Body of pancreas (tissue), 4 donors: Measurements from ENCODE around the gene COPG2. TPM values are rescaled to one million over a fixed set of nuclear protein-coding genes. Genes with fewer than 3 reads are reported as not detected.
"Not testable (repeated sequence)": the region's sequence is repeated elsewhere in the genome, so short reads cannot be mapped to it uniquely, and the experiment has no call there.

Experiments
- ATAC-seq: fragments of 150-250 bp; one replicate; pipeline ENCODE4 v1.9.1; 2016
- DNase-seq, 4 donors: peaks; one replicate each; pipeline ENCODE4 v3.0.0-alpha.2; 2019
- H3K27ac ChIP-seq, 4 donors: fragments of 200-600 bp; sonication (generic); 1 replicate in 3 of 4; 2 replicates in 1 of 4; pipeline versions ENCODE4 v1.5.1 to v1.6.1; 2016 to 2019; ENCODE audit warnings: mild to moderate bottlenecking in 1 of 4, mixed read lengths in 1 of 4, moderate library complexity in 1 of 4
- H3K27me3 ChIP-seq, 2 donors: fragments of 200-600 bp; sonication (generic); one replicate each; pipeline ENCODE4 v1.6.0; 2016; ENCODE audit warnings: mild to moderate bottlenecking in 1 of 2
- H3K36me3 ChIP-seq, 2 donors: fragments of 200-600 bp; sonication (generic); replicated peaks in 1 of 2; 2 replicates each; pipeline ENCODE4 v1.5.1; 2016; ENCODE audit warnings: low read depth in 2 of 2; ENCODE audit not compliant: insufficient read depth in 1 of 2
- H3K4me1 ChIP-seq: fragments of 200-600 bp; sonication (generic); one replicate; pipeline ENCODE4 v1.6.0; 2016
- H3K4me3 ChIP-seq, 2 donors: fragments of 200-600 bp; sonication (generic); 1 replicate in 1 of 2; 2 replicates in 1 of 2; pipeline ENCODE4 v1.5.1; 2016 to 2019
- H3K9me3 ChIP-seq, 3 donors: fragments of 200-600 bp; sonication (generic); 1 replicate in 2 of 3; 2 replicates in 1 of 3; pipeline ENCODE4 v1.5.1; 2016
- CTCF ChIP-seq, 7 experiments: fragments of 450-650 bp in 4 of 7; fragments of 200-600 bp in 3 of 7; sonication (generic) in 3 of 7; IDR thresholded peaks; one replicate each; pipeline ENCODE4 v1.5.1; 2016 to 2019; ENCODE audit warnings: antibody characterized with exemption in 7 of 7
- POLR2A ChIP-seq, 3 donors: fragments of 450-650 bp; IDR thresholded peaks; one replicate each; pipeline ENCODE4 v1.6.1; 2016; ENCODE audit warnings: antibody characterized with exemption in 3 of 3, mild to moderate bottlenecking in 2 of 3
- WGBS, 2 donors: methylation state at CpG; one replicate each; pipeline ENCODE4 v1.1.5; 2017; 5-methylcytosine and 5-hydroxymethylcytosine counted together
- intact Hi-C: fragments of 100-400 bp; cut with DNase I; formaldehyde crosslinking; loops from one replicate; pipeline ENCODE4 v1.15.1; 2023
- total RNA-seq, 2 donors: library from RNA; depleted of rRNA; stranded (reverse); fragments of >200 nt; gene quantifications; one replicate each; pipeline ENCODE4 v1.1.0, GENCODE V29; 2016

Gene COPG2
- total RNA-seq, 2 donors from 2014 or later, result 12.5 to 14.5 TPM

- no peak for ATAC-seq
- H3K9me3 ChIP-seq, result no peaks in the 10 kb centered on the region
- 84 to 94% methylated on average over 4 of the region's 4 CpGs for WGBS, 2 donors
- TF ChIP-seq CTCF (IDR thresholded peaks at IDR 0.05) (no peak), POLR2A (IDR thresholded peaks at IDR 0.05) (no peak)
- H3K27me3 ChIP-seq, result no peaks in the 10 kb centered on the region
- no peak overlapping the region for H3K27ac ChIP-seq
- no peaks in the 10 kb centered on the region for H3K36me3 ChIP-seq
- no peaks in the 10 kb centered on the region for H3K4me1 ChIP-seq
- intact Hi-C loops, result no loop called here
- H3K4me3 ChIP-seq, result no peak overlapping the region
- no peak for DNase-seq
Measured at GRCh38 chr7:130627775-130628174, 40.8 kb downstream of the COPG2 start.

GRCh38 chr7:130622866-130623265 lies 45.7 kb downstream of the COPG2 start:
- DNase-seq (no peak), ATAC-seq (no peak)
- Histone ChIP-seq H3K27me3 (no peaks in the 10 kb centered on the region), H3K4me1 (no peaks in the 10 kb centered on the region), H3K36me3 (no peaks in the 10 kb centered on the region), H3K27ac (no peak overlapping the region), H3K9me3 (no peaks in the 10 kb centered on the region), H3K4me3 (no peak overlapping the region)
- intact Hi-C loops, result no loop called here
- TF ChIP-seq CTCF (IDR thresholded peaks at IDR 0.05) (no peak), POLR2A (IDR thresholded peaks at IDR 0.05) (no peak)
- 70 to 96% methylated on average over 2 of the region's 2 CpGs for WGBS, 2 donors

- TF ChIP-seq CTCF (IDR thresholded peaks at IDR 0.05) (no peak), POLR2A (IDR thresholded peaks at IDR 0.05) (no peak)
- DNase-seq, result no peak
- Histone ChIP-seq H3K4me1 (no peaks in the 10 kb centered on the region), H3K36me3 (peaks cover 0 to 6% of the 10 kb centered on the region in 2 donors), H3K27ac (no peak overlapping the region), H3K4me3 (no peak overlapping the region), H3K9me3 (no peaks in the 10 kb centered on the region), H3K27me3 (no peaks in the 10 kb centered on the region)
- intact Hi-C loops, result no loop called here
- ATAC-seq, result no peak
- 90 to 94% methylated on average over 2 of the region's 2 CpGs for WGBS, 2 donors
Measured at GRCh38 chr7:130615583-130615982, 53.0 kb downstream of the COPG2 start.

- no peaks in the 10 kb centered on the region for H3K27me3 ChIP-seq
- H3K9me3 ChIP-seq, result no peaks in the 10 kb centered on the region
- ATAC-seq, result no peak
- no peak for DNase-seq
- WGBS, 2 donors, result 90 to 91% methylated on average over 1 of the region's 1 CpG
- TF ChIP-seq CTCF (IDR thresholded peaks at IDR 0.05) (no peak), POLR2A (IDR thresholded peaks at IDR 0.05) (no peak)
- intact Hi-C loops, result no loop called here
- H3K4me1 ChIP-seq, result no peaks in the 10 kb centered on the region
- H3K4me3 ChIP-seq, result no peak overlapping the region
- H3K36me3 ChIP-seq, result peaks cover 0 to 6% of the 10 kb centered on the region in 2 donors
- no peak overlapping the region for H3K27ac ChIP-seq
Measured at GRCh38 chr7:130614449-130614848, 54.1 kb downstream of the COPG2 start.

- ATAC-seq (no peak), DNase-seq (no peak)
- no peak overlapping the region for H3K27ac ChIP-seq
- WGBS, 2 donors, result 86 to 87% methylated on average over 4 of the region's 4 CpGs
- H3K27me3 ChIP-seq, result no peaks in the 10 kb centered on the region
- intact Hi-C loops, result no loop called here
- H3K4me3 ChIP-seq, result no peak overlapping the region
- peaks cover 0 to 6% of the 10 kb centered on the region in 2 donors for H3K36me3 ChIP-seq
- no peaks in the 10 kb centered on the region for H3K9me3 ChIP-seq
- H3K4me1 ChIP-seq, result no peaks in the 10 kb centered on the region
- TF ChIP-seq CTCF (IDR thresholded peaks at IDR 0.05), result no peak
Measured at GRCh38 chr7:130611218-130611617, 57.3 kb downstream of the COPG2 start.

GRCh38 chr7:130607066-130607465 lies 61.5 kb downstream of the COPG2 start:
- H3K4me3 ChIP-seq, H3K27me3 ChIP-seq, ATAC-seq, DNase-seq, H3K36me3 ChIP-seq, intact Hi-C loops, H3K27ac ChIP-seq, H3K4me1 ChIP-seq, H3K9me3 ChIP-seq: not testable (repeated sequence)
- WGBS, 2 donors, result 97 to 100% methylated on average over 2 of the region's 2 CpGs
